AG08395 (cell line): ENCODE measurements around the gene ABLIM2.

ENCODE experiments used
- DNase-seq: peaks from one replicate; pipeline ENCODE4 v3.0.0; 2012; ENCODE audit warnings: mixed read lengths, low spot score

The ABLIM2 gene

GRCh38 chr4:8192748-8193738 lies 34.4 kb upstream of the ABLIM2 start:
- peak; percentile 36 for DNase-seq

- DNase-seq: no peak
Measured at GRCh38 chr4:8191136-8191747, 32.6 kb upstream of the ABLIM2 start.

- no peak for DNase-seq
Measured at GRCh38 chr4:8189551-8190466, 31.2 kb upstream of the ABLIM2 start.

- DNase-seq: no peak
Measured at GRCh38 chr4:8188743-8189550, 30.3 kb upstream of the ABLIM2 start.

GRCh38 chr4:8188085-8188484 lies 29.5 kb upstream of the ABLIM2 start:
- DNase-seq: peak; percentile 59

GRCh38 chr4:8185930-8186329 lies 27.3 kb upstream of the ABLIM2 start:
- DNase-seq: no peak

- DNase-seq: peak; percentile 94
Measured at GRCh38 chr4:8185295-8185694, 26.7 kb upstream of the ABLIM2 start.

- no peak for DNase-seq
Measured at GRCh38 chr4:8184061-8184460, 25.4 kb upstream of the ABLIM2 start.

GRCh38 chr4:8182858-8183725 lies 24.5 kb upstream of the ABLIM2 start:
- peak; percentile 82 for DNase-seq

- no peak for DNase-seq
Measured at GRCh38 chr4:8182294-8182693, 23.7 kb upstream of the ABLIM2 start.

GRCh38 chr4:8181844-8182243 lies 23.2 kb upstream of the ABLIM2 start:
- no peak for DNase-seq

GRCh38 chr4:8181119-8181518 lies 22.5 kb upstream of the ABLIM2 start:
- no peak for DNase-seq

- no peak for DNase-seq
Measured at GRCh38 chr4:8180310-8181093, 21.9 kb upstream of the ABLIM2 start.

GRCh38 chr4:8179771-8180170 lies 21.2 kb upstream of the ABLIM2 start:
- no peak for DNase-seq

GRCh38 chr4:8179074-8179473 lies 20.5 kb upstream of the ABLIM2 start:
- no peak for DNase-seq

GRCh38 chr4:8177956-8178355 lies 19.3 kb upstream of the ABLIM2 start:
- no peak for DNase-seq

- DNase-seq: no peak
Measured at GRCh38 chr4:8177552-8177951, 18.9 kb upstream of the ABLIM2 start.

- DNase-seq: peak; percentile 75
Measured at GRCh38 chr4:8176547-8177399, 18.2 kb upstream of the ABLIM2 start.

GRCh38 chr4:8175686-8176085 lies 17.1 kb upstream of the ABLIM2 start:
- DNase-seq: no peak
